ENCODE results near the gene MPRIP. TPM values are rescaled to one million over a fixed set of nuclear protein-coding genes. Genes with fewer than 3 reads are reported as not detected.
A peak's percentile ranks its signal among the peaks of the same experiment; 100 is the strongest.

MPRIP gene
- polyA plus RNA-seq, 1 of the 3 experiments (the other 2 are of a cell fraction), result 64.4 TPM

DNA sequence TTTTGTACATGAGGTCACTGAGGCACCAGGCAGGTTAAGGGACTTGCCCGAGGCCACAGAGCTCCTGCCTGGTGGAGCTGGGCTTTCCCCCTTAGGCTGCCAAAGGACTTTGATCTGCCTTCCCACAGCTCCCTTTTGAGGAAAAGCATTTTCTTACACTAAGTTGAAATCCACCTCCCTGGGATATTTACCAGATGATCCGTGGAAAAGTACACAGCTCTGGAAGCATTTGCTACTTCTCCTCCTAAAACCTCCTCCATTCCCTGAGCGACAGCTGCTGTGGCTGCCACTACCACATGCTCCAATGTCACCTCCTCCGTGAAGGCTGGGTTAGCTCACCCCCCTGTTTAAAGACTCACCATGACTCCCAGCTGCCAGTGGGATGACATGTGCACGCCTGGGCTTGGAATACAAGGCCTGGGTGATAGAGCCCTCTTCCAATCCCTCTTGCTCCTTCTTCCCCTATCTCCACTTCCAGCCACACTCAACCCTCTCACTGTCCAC is 1.2 kb upstream of the MPRIP start:
- CTCF ChIA-PET, result interaction anchor here (0.8 to 2.0 kb wide), 2 partner anchors 12 to 50 kb away, joined by 3 to 9 read pairs; no protein-coding TSS in a partner anchor
- DNase-seq, result no peak
- H4K20me1 ChIP-seq (ENCODE audit: insufficient read depth), result peaks cover 30% of the 10 kb centered on the region
- no peaks in the 10 kb centered on the region for H3K9me2 ChIP-seq
- H2AFZ ChIP-seq (ENCODE audit: low read depth), result peak overlapping the region; percentile 98; the same call in 1 of the 2 replicates
- TF ChIP-seq, protein P1, sequence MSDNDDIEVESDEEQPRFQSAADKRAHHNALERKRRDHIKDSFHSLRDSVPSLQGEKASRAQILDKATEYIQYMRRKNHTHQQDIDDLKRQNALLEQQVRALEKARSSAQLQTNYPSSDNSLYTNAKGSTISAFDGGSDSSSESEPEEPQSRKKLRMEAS (IDR thresholded peaks at IDR 0.05; ENCODE audit: low read depth), result peak; percentile 58; the same call in 1 of the 2 replicates
- TF ChIP-seq CHD2 (IDR thresholded peaks at IDR 0.05; ENCODE audit: low read length, partially characterized antibody) (no peak), MXI1 (IDR thresholded peaks at IDR 0.05; ENCODE audit: low read depth, low read length) (peak; percentile 87), SIN3A (IDR thresholded peaks at IDR 0.05; ENCODE audit: borderline replicate concordance, low read depth, low read length) (peak; percentile 65; the same call in 1 of the 2 replicates)
- TF ChIP-seq, protein P2, sequence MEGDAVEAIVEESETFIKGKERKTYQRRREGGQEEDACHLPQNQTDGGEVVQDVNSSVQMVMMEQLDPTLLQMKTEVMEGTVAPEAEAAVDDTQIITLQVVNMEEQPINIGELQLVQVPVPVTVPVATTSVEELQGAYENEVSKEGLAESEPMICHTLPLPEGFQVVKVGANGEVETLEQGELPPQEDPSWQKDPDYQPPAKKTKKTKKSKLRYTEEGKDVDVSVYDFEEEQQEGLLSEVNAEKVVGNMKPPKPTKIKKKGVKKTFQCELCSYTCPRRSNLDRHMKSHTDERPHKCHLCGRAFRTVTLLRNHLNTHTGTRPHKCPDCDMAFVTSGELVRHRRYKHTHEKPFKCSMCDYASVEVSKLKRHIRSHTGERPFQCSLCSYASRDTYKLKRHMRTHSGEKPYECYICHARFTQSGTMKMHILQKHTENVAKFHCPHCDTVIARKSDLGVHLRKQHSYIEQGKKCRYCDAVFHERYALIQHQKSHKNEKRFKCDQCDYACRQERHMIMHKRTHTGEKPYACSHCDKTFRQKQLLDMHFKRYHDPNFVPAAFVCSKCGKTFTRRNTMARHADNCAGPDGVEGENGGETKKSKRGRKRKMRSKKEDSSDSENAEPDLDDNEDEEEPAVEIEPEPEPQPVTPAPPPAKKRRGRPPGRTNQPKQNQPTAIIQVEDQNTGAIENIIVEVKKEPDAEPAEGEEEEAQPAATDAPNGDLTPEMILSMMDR (IDR thresholded peaks at IDR 0.05), result no peak
- TF ChIP-seq, protein P3, sequence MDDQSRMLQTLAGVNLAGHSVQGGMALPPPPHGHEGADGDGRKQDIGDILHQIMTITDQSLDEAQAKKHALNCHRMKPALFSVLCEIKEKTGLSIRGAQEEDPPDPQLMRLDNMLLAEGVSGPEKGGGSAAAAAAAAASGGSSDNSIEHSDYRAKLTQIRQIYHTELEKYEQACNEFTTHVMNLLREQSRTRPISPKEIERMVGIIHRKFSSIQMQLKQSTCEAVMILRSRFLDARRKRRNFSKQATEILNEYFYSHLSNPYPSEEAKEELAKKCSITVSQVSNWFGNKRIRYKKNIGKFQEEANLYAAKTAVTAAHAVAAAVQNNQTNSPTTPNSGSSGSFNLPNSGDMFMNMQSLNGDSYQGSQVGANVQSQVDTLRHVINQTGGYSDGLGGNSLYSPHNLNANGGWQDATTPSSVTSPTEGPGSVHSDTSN (IDR thresholded peaks at IDR 0.05), result 0 out of 2 replicates have a peak, but pooled peaks have one; percentile 13
- peaks cover 34% of the 10 kb centered on the region for H3K79me2 ChIP-seq (ENCODE audit: insufficient read depth)
- H3K27ac ChIP-seq (ENCODE audit: low read depth in 2 of 2, low read length in 1 of 2), result peak overlapping the region; percentile 41 to 53; a peak in 3 of 4 replicates
- H3K9me3 ChIP-seq, result no peaks in the 10 kb centered on the region
- peaks cover 10% of the 10 kb centered on the region for H3F3A ChIP-seq (replicated peaks; ENCODE audit: insufficient read depth)
- H3K36me3 ChIP-seq (replicated peaks in 1 of 2; ENCODE audit: control insufficient read depth in 1 of 2, insufficient read depth in 2 of 2, low read length in 1 of 2), result peaks cover 0 to 3% of the 10 kb centered on the region in 2 experiments
- 48% methylated on average over 5 of the region's 5 CpGs for WGBS (ENCODE audit: low lambda C conversion rate)
- 0 out of 4 replicates have a peak overlapping the region, but pooled peaks of 1 of the 2 experiments have one; percentile 64 for H3K4me3 ChIP-seq (ENCODE audit: low read depth in 2 of 2, low read length in 1 of 2)
- no peak overlapping the region for H3K9ac ChIP-seq
- POLR2A ChIA-PET, result interaction anchor here (0.8 kb wide), 1 partner anchor 11 kb away, joined by 3 read pairs; no protein-coding TSS in a partner anchor
- peak overlapping the region; percentile 92 for H3K4me2 ChIP-seq
- H3K27me3 ChIP-seq (ENCODE audit: insufficient read depth), result no peaks in the 10 kb centered on the region
- peaks cover 5 to 38% of the 10 kb centered on the region in 2 experiments; a peak in 3 of 4 replicates for H3K4me1 ChIP-seq (ENCODE audit: control insufficient read depth in 1 of 2, insufficient read depth in 2 of 2, low read depth in 1 of 2, low read length in 1 of 2)

DNA sequence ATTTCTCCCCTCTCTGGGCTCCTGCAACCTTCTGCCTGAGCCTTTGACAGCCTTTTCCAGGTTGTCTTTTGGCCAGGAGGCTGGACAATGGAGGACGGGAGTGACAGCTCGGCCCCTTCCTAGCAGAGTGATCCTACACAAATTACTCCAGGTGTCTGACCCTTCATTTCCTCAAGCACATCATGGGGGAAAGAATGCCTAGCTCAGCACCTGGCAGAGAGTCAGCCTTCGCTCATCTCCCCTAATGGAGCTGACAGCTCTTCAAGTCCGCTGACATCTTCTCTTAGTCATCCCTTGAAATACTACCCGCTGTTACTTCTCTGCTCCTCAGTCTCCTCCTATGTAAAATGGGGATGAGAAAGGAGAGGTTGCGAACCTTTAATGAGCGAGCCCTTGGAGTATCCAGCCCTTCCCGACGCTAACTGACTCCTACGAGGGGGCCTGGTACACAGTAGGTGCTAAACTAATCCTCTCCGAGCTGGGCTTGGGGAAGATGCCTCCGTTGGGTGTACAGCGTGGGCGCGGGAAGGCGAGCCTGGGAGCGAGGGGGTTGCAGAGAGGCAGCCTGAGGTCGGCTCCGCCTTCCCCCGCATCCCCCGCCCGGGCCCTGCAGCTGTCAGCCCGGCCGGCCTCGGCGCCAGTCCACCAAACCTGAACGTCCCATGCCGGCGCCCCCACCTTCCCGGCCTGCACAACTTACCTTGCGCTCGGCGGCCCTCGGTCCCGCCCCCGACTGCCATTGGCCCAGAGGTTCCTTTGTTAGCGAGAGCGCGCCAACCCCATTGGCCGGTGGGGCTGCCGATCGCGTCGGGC is 480 bp upstream of the MPRIP start:
- Histone ChIP-seq H3K4me1 (ENCODE audit: control insufficient read depth in 1 of 2, insufficient read depth in 2 of 2, low read depth in 1 of 2, low read length in 1 of 2) (peaks cover 5 to 33% of the 10 kb centered on the region in 2 experiments; a peak in 3 of 4 replicates), H2AFZ (ENCODE audit: low read depth) (peak overlapping the region; percentile 98), H3K27me3 (ENCODE audit: insufficient read depth) (no peaks in the 10 kb centered on the region), H3K4me3 (ENCODE audit: low read depth in 2 of 2, low read length in 1 of 2) (peak overlapping the region; percentile 54 to 64), H3K9ac (peak overlapping the region; percentile 53; the same call in 1 of the 2 replicates), H3K9me3 (no peaks in the 10 kb centered on the region), H3K79me2 (ENCODE audit: insufficient read depth) (peaks cover 41% of the 10 kb centered on the region), H3K9me2 (no peaks in the 10 kb centered on the region), H3K4me2 (peak overlapping the region; percentile 92), H3K27ac (ENCODE audit: low read depth in 2 of 2, low read length in 1 of 2) (peak overlapping the region; percentile 41 to 60; a peak in 3 of 4 replicates), H3F3A (replicated peaks; ENCODE audit: insufficient read depth) (peaks cover 10% of the 10 kb centered on the region), H3K36me3 (replicated peaks in 1 of 2; ENCODE audit: control insufficient read depth in 1 of 2, insufficient read depth in 2 of 2, low read length in 1 of 2) (peaks cover 0 to 10% of the 10 kb centered on the region in 2 experiments), H4K20me1 (ENCODE audit: insufficient read depth) (peaks cover 37% of the 10 kb centered on the region)
- DNase-seq, result peak; percentile 99
- CTCF ChIA-PET, result interaction anchor here (0.6 to 2.0 kb wide), 3 partner anchors 11 to 589 kb away, joined by 3 to 9 read pairs (median 5); no protein-coding TSS in a partner anchor
- POLR2A ChIA-PET, result interaction anchor here (0.8 to 1.1 kb wide), 2 partner anchors 10 to 506 kb away, joined by 3 read pairs; no protein-coding TSS in a partner anchor
- WGBS (ENCODE audit: low lambda C conversion rate), result 13% methylated on average over 18 of the region's 44 CpGs
- TF ChIP-seq, protein P4, sequence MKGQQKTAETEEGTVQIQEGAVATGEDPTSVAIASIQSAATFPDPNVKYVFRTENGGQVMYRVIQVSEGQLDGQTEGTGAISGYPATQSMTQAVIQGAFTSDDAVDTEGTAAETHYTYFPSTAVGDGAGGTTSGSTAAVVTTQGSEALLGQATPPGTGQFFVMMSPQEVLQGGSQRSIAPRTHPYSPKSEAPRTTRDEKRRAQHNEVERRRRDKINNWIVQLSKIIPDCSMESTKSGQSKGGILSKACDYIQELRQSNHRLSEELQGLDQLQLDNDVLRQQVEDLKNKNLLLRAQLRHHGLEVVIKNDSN (IDR thresholded peaks at IDR 0.05; ENCODE audit: borderline replicate concordance, low read depth), result no peak
- TF ChIP-seq NRF1 (IDR thresholded peaks at IDR 0.05; ENCODE audit: low read depth, low read length) (no peak), TAF1 (IDR thresholded peaks at IDR 0.05; ENCODE audit: borderline replicate concordance, low read depth, low read length) (no peak), TCF12 (IDR thresholded peaks at IDR 0.05) (no peak), SIN3A (IDR thresholded peaks at IDR 0.05; ENCODE audit: borderline replicate concordance, low read depth, low read length) (peak; percentile 85; the same call in 1 of the 2 replicates), EZH2phosphoT487 (IDR thresholded peaks at IDR 0.05; ENCODE audit: borderline replicate concordance, low read depth) (no peak), POLR2AphosphoS5 (IDR thresholded peaks at IDR 0.05; ENCODE audit: low read depth, low read length) (0 out of 2 replicates have a peak, but pooled peaks have one; percentile 23), YY1 (IDR thresholded peaks at IDR 0.05; ENCODE audit: low read depth) (no peak)
- TF ChIP-seq, protein P5, sequence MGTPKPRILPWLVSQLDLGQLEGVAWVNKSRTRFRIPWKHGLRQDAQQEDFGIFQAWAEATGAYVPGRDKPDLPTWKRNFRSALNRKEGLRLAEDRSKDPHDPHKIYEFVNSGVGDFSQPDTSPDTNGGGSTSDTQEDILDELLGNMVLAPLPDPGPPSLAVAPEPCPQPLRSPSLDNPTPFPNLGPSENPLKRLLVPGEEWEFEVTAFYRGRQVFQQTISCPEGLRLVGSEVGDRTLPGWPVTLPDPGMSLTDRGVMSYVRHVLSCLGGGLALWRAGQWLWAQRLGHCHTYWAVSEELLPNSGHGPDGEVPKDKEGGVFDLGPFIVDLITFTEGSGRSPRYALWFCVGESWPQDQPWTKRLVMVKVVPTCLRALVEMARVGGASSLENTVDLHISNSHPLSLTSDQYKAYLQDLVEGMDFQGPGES (IDR thresholded peaks at IDR 0.05; ENCODE audit: low read depth, low read length), result peak; percentile 71
- TF ChIP-seq, protein P3 (IDR thresholded peaks at IDR 0.05), result peak; percentile 98
- TF ChIP-seq, protein P6, sequence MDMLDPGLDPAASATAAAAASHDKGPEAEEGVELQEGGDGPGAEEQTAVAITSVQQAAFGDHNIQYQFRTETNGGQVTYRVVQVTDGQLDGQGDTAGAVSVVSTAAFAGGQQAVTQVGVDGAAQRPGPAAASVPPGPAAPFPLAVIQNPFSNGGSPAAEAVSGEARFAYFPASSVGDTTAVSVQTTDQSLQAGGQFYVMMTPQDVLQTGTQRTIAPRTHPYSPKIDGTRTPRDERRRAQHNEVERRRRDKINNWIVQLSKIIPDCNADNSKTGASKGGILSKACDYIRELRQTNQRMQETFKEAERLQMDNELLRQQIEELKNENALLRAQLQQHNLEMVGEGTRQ (IDR thresholded peaks at IDR 0.05; ENCODE audit: borderline replicate concordance, low read depth, low read length), result no peak
